ENCODE results near the gene PPP1R13B.
"Not testable (repeated sequence)": the region's sequence is repeated elsewhere in the genome, so short reads cannot be mapped to it uniquely, and the experiment has no call there.

The PPP1R13B gene

GRCh38 chr14:103828315-103828967, 18.9 kb downstream of the PPP1R13B start:
- no peak for DNase-seq

GRCh38 chr14:103825101-103825500, 22.3 kb downstream of the PPP1R13B start:
- DNase-seq: no peak

- DNase-seq: no peak
Observed at GRCh38 chr14:103820908-103821307, 26.5 kb downstream of the PPP1R13B start.

- no peak for DNase-seq
Observed at GRCh38 chr14:103820382-103820781, 27.0 kb downstream of the PPP1R13B start.

GRCh38 chr14:103819503-103820307, 27.7 kb downstream of the PPP1R13B start:
- peak; percentile 56 for DNase-seq

GRCh38 chr14:103818870-103819269, 28.5 kb downstream of the PPP1R13B start:
- DNase-seq: no peak

GRCh38 chr14:103818422-103818821, 29.0 kb downstream of the PPP1R13B start:
- no peak for DNase-seq

GRCh38 chr14:103817595-103817994, 29.8 kb downstream of the PPP1R13B start:
- DNase-seq: no peak

GRCh38 chr14:103816991-103817390, 30.4 kb downstream of the PPP1R13B start:
- DNase-seq: no peak

GRCh38 chr14:103815253-103815652, 32.1 kb downstream of the PPP1R13B start:
- no peak for DNase-seq

GRCh38 chr14:103811189-103811588, 36.2 kb downstream of the PPP1R13B start:
- DNase-seq: no peak

- peak; percentile 70 for DNase-seq
Observed at GRCh38 chr14:103808403-103809001, 38.9 kb downstream of the PPP1R13B start.

- no peak for DNase-seq
Observed at GRCh38 chr14:103806805-103807204, 40.6 kb downstream of the PPP1R13B start.

- DNase-seq: no peak
Observed at GRCh38 chr14:103805708-103806107, 41.7 kb downstream of the PPP1R13B start.

GRCh38 chr14:103803661-103804060, 43.7 kb downstream of the PPP1R13B start:
- no peak for DNase-seq

- DNase-seq: no peak
Observed at GRCh38 chr14:103802356-103802755, 45.0 kb downstream of the PPP1R13B start.

GRCh38 chr14:103801459-103801858, 45.9 kb downstream of the PPP1R13B start:
- DNase-seq: no peak

GRCh38 chr14:103793192-103793591, 54.2 kb downstream of the PPP1R13B start:
- not testable (repeated sequence) for DNase-seq

- DNase-seq: no peak
Observed at GRCh38 chr14:103788086-103788485, 59.3 kb downstream of the PPP1R13B start.

- DNase-seq: no peak
Observed at GRCh38 chr14:103782376-103782775, 65.0 kb downstream of the PPP1R13B start.

- DNase-seq: not testable (repeated sequence)
Observed at GRCh38 chr14:103776319-103776718, 71.1 kb downstream of the PPP1R13B start.

GRCh38 chr14:103775506-103775905, 71.9 kb downstream of the PPP1R13B start:
- no peak for DNase-seq

GRCh38 chr14:103773521-103773920, 73.9 kb downstream of the PPP1R13B start:
- DNase-seq: no peak
